CD4-positive, alpha-beta memory T cell (primary cell): ENCODE results near the gene LINC01488. TPM values are rescaled to one million over a fixed set of nuclear protein-coding genes. Genes with fewer than 3 reads are reported as not detected.

Experiments used
- CTCF ChIA-PET: fragments of 350-600 bp; sonication (Branson Sonifier 250); formaldehyde crosslinking; loops from one replicate; lab custom pipeline; 2021; ENCODE audit warnings: inconsistent platforms; ENCODE audit not compliant: partially characterized antibody; lab: Charles Lee
- POLR2A ChIA-PET: fragments of 350-600 bp; sonication (Branson Sonifier 250); formaldehyde crosslinking; loops from one replicate; lab custom pipeline; 2021; ENCODE audit not compliant: partially characterized antibody; lab: Charles Lee
- DNase-seq, 5 donors: peaks; one replicate each; pipeline versions ENCODE4 v3.0.0 to v3.0.0-alpha.2; 2020 to 2022; ENCODE audit warnings: mixed read lengths in 1 of 5
- H3K27ac ChIP-seq: one replicate; pipeline ENCODE4 v1.7.0; 2013; ENCODE audit warnings: low read depth, low read length
- H3K27me3 ChIP-seq: 2 replicates; pipeline ENCODE4 v1.7.0; 2013; ENCODE audit warnings: mild to moderate bottlenecking, low read length, moderate library complexity; ENCODE audit not compliant: insufficient read depth
- H3K36me3 ChIP-seq: 2 replicates; pipeline ENCODE4 v1.7.0; 2013; ENCODE audit warnings: mild to moderate bottlenecking, low read length, moderate library complexity; ENCODE audit not compliant: insufficient read depth
- H3K4me1 ChIP-seq: 2 replicates; pipeline ENCODE4 v1.7.0; 2013; ENCODE audit warnings: mild to moderate bottlenecking, low read length, moderate library complexity; ENCODE audit not compliant: insufficient read depth
- H3K4me3 ChIP-seq, 2 donors: one replicate each; pipeline ENCODE4 v1.7.0; 2013; ENCODE audit warnings: low read length in 2 of 2, mild to moderate bottlenecking in 1 of 2
- H3K9me3 ChIP-seq, 2 donors: one replicate each; pipeline ENCODE4 v1.7.0; 2013; ENCODE audit warnings: low read length in 2 of 2, control low read depth in 1 of 2; ENCODE audit not compliant: control insufficient read depth in 1 of 2
- H3K27ac Mint-ChIP-seq, 7 donors: one replicate each; pipeline ENCODE4 v1.8.0; 2020 to 2021; ENCODE audit warnings: mixed read lengths in 7 of 7, mild to moderate bottlenecking in 6 of 7, inconsistent platforms in 3 of 7, moderate library complexity in 3 of 7
- H3K27me3 Mint-ChIP-seq, 2 donors: one replicate each; pipeline ENCODE4 v1.8.0; 2020 to 2021; ENCODE audit warnings: mixed read lengths in 2 of 2
- H3K36me3 Mint-ChIP-seq, 2 donors: one replicate each; pipeline ENCODE4 v1.8.0; 2020 to 2021; ENCODE audit warnings: mixed read lengths in 2 of 2, inconsistent platforms in 1 of 2, mild to moderate bottlenecking in 1 of 2
- H3K4me1 Mint-ChIP-seq, 4 donors: one replicate each; pipeline ENCODE4 v1.8.0; 2020 to 2021; ENCODE audit warnings: mixed read lengths in 4 of 4, mild to moderate bottlenecking in 1 of 4
- H3K4me3 Mint-ChIP-seq, 8 donors: one replicate each; pipeline ENCODE4 v1.8.0; 2020 to 2021; ENCODE audit warnings: mixed read lengths in 8 of 8, mild to moderate bottlenecking in 7 of 8, moderate library complexity in 6 of 8, inconsistent platforms in 3 of 8
- H3K9me3 Mint-ChIP-seq, 8 donors: one replicate each; pipeline ENCODE4 v1.8.0; 2020 to 2021; ENCODE audit warnings: mixed read lengths in 8 of 8, mild to moderate bottlenecking in 5 of 8, inconsistent platforms in 3 of 8, moderate library complexity in 1 of 8
- intact Hi-C: fragments of 100-400 bp; cut with micrococcal nuclease; formaldehyde crosslinking; loops from one replicate; pipeline ENCODE4 v1.15.1; 2023
- polyA plus RNA-seq, 2 donors: library from polyadenylated mRNA; unstranded; fragments of 300-500 nt; fragmentation: Illumina TruSeq; gene quantifications; one replicate each; pipeline ENCODE4 v1.2.3, GENCODE V29; 2021
- total RNA-seq, 2 experiments: library from RNA; stranded (reverse); gene quantifications; one replicate each; pipeline ENCODE4 v1.2.3, GENCODE V29; 2021

Gene LINC01488
- total and polyA plus RNA-seq, 4 experiments from 2014 or later, result not detected

- H3K36me3 ChIP-seq, result no peaks in the 10 kb centered on the region
- H3K27ac Mint-ChIP-seq, result no peak overlapping the region
- no peaks in the 10 kb centered on the region for H3K9me3 Mint-ChIP-seq
- H3K27me3 Mint-ChIP-seq, result peaks cover 13 to 14% of the 10 kb centered on the region in 2 donors
- no peak overlapping the region for H3K27ac ChIP-seq
- no peaks in the 10 kb centered on the region for H3K4me1 ChIP-seq
- H3K36me3 Mint-ChIP-seq, result no peaks in the 10 kb centered on the region
- intact Hi-C loops, result no loop called here
- ChIA-PET POLR2A (no interaction called here), CTCF (no interaction called here)
- DNase-seq, result no peak
- H3K9me3 ChIP-seq, result no peaks in the 10 kb centered on the region
- no peaks in the 10 kb centered on the region for H3K27me3 ChIP-seq
- no peak overlapping the region for H3K4me3 Mint-ChIP-seq
- no peaks in the 10 kb centered on the region for H3K4me1 Mint-ChIP-seq
- no peak overlapping the region for H3K4me3 ChIP-seq
Observed at GRCh38 chr11:69525516-69526452, 44.3 kb downstream of the LINC01488 start.

GRCh38 chr11:69526453-69526810 is 45.0 kb downstream of the LINC01488 start:
- Histone ChIP-seq H3K36me3 (no peaks in the 10 kb centered on the region), H3K27me3 (peaks cover under 1% of the 10 kb centered on the region), H3K27ac (no peak overlapping the region), H3K4me3 (no peak overlapping the region), H3K9me3 (no peaks in the 10 kb centered on the region), H3K4me1 (no peaks in the 10 kb centered on the region)
- intact Hi-C loops, result no loop called here
- Mint-ChIP-seq H3K27ac (no peak overlapping the region), H3K4me1 (no peaks in the 10 kb centered on the region), H3K27me3 (peaks cover 13 to 17% of the 10 kb centered on the region in 2 donors), H3K36me3 (no peaks in the 10 kb centered on the region), H3K4me3 (no peak overlapping the region), H3K9me3 (no peaks in the 10 kb centered on the region)
- CTCF ChIA-PET, result no interaction called here
- no peak for DNase-seq
- POLR2A ChIA-PET, result no interaction called here

DNA sequence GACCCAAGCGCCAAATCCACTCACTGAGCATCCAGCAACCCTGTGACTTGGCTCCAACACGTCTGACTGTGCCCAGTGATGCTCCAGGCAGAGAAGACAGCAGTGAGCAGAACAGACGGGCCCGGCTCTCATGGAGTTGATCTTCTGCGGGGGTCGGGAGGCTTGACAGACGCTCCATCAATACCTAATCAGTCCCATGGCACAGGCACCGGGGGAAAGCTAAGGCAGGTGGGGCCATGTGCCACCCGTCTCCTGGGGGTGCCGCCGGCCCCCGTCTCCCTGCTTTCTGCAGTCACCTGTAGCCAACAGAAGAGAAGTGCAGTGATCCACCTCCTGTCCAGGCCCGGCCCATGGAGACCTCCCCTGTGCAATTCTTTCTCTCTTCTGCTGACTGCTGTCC is 47.5 kb downstream of the LINC01488 start:
- ChIA-PET CTCF (no interaction called here), POLR2A (no interaction called here)
- Histone ChIP-seq H3K27ac (no peak overlapping the region), H3K27me3 (peaks cover 4% of the 10 kb centered on the region), H3K9me3 (no peaks in the 10 kb centered on the region), H3K4me3 (no peak overlapping the region), H3K36me3 (no peaks in the 10 kb centered on the region), H3K4me1 (no peaks in the 10 kb centered on the region)
- Mint-ChIP-seq H3K4me1 (no peaks in the 10 kb centered on the region), H3K36me3 (no peaks in the 10 kb centered on the region), H3K27ac (no peak overlapping the region), H3K4me3 (no peak overlapping the region), H3K27me3 (peaks cover 17% of the 10 kb centered on the region in 2 donors), H3K9me3 (no peaks in the 10 kb centered on the region)
- intact Hi-C loops, result no loop called here
- no peak for DNase-seq

- Histone ChIP-seq H3K4me1 (no peaks in the 10 kb centered on the region), H3K9me3 (no peaks in the 10 kb centered on the region), H3K4me3 (no peak overlapping the region), H3K27ac (no peak overlapping the region), H3K36me3 (no peaks in the 10 kb centered on the region), H3K27me3 (peaks cover 4% of the 10 kb centered on the region)
- Mint-ChIP-seq H3K36me3 (no peaks in the 10 kb centered on the region), H3K4me1 (peaks cover 0 to 2% (median 0%) of the 10 kb centered on the region in 4 donors), H3K4me3 (no peak overlapping the region), H3K9me3 (no peaks in the 10 kb centered on the region), H3K27me3 (peaks cover 17 to 19% of the 10 kb centered on the region in 2 donors), H3K27ac (no peak overlapping the region)
- intact Hi-C loops, result no loop called here
- CTCF ChIA-PET, result no interaction called here
- DNase-seq, result no peak
- POLR2A ChIA-PET, result no interaction called here
Observed at GRCh38 chr11:69530278-69531070, 49.0 kb downstream of the LINC01488 start.

DNA sequence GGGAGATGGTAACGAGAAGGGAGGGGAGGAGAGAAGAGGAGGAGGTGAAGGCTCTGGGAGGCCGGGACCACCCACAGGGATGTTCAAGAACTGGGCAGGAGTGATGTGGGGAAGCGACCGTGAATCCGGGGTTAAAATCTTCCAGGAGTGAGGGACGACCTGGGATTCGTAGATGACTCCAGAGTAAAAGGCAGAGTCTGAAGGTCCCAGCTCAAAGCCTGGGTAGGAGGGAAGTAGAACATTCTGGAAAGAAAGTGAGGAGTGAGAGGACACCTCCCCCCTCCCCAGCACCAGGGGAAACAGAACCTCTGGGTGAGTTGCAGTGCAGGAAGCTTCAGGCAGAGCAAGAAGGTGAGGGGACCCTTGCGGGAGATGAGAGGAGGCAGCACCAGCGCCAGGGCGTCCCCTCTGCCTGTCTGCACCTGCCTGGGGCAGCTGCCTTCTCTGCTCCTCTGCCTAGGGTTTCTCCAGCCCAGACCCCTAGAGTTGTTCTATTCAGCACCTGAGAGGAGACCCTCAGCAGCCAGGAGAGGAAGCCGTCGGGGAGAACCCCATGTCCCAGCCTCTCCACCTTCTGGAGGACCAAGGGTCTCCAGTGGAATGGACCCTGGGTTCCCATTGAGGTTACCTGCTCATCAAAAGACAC is 49.7 kb downstream of the LINC01488 start:
- Histone ChIP-seq H3K4me3 (no peak overlapping the region), H3K27me3 (peaks cover 4% of the 10 kb centered on the region), H3K4me1 (no peaks in the 10 kb centered on the region), H3K27ac (no peak overlapping the region), H3K36me3 (no peaks in the 10 kb centered on the region), H3K9me3 (no peaks in the 10 kb centered on the region)
- CTCF ChIA-PET, result no interaction called here
- Mint-ChIP-seq H3K4me1 (peaks cover 0 to 2% (median 0%) of the 10 kb centered on the region in 4 donors), H3K36me3 (no peaks in the 10 kb centered on the region), H3K4me3 (no peak overlapping the region), H3K27ac (no peak overlapping the region), H3K9me3 (peaks cover 0 to under 1% (median 0%) of the 10 kb centered on the region in 8 donors), H3K27me3 (peaks cover 16 to 19% of the 10 kb centered on the region in 2 donors)
- DNase-seq, result no peak
- POLR2A ChIA-PET, result no interaction called here
- intact Hi-C loops, result no loop called here

DNA sequence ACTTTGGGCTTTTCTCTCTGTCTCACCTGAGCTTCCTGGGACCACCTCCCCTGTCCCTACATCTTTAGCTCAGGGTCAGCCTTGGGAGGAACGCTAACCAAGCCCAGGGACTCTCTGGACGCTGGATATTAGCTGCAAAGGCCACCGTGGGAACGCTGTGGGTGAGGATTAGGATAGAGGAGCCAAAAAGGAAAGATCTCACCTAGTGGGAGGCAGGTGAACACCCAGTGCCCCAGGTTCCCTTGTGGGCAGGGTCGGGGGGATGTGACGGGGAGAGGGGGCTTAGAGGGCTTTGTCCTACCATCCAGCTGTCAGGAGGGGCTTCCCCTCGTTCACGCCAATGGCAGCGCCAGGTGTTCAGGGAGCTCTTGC is 50.2 kb downstream of the LINC01488 start:
- peaks cover 0 to 2% (median 0%) of the 10 kb centered on the region in 8 donors for H3K9me3 Mint-ChIP-seq
- Histone ChIP-seq H3K27me3 (peaks cover 4% of the 10 kb centered on the region), H3K36me3 (no peaks in the 10 kb centered on the region), H3K4me1 (no peaks in the 10 kb centered on the region), H3K27ac (no peak overlapping the region), H3K4me3 (no peak overlapping the region), H3K9me3 (no peaks in the 10 kb centered on the region)
- no peak for DNase-seq
- H3K4me1 Mint-ChIP-seq, result peaks cover 0 to 2% (median 0%) of the 10 kb centered on the region in 4 donors
- no peaks in the 10 kb centered on the region for H3K36me3 Mint-ChIP-seq
- intact Hi-C loops, result no loop called here
- H3K27me3 Mint-ChIP-seq, result peaks cover 16 to 19% of the 10 kb centered on the region in 2 donors
- H3K27ac Mint-ChIP-seq, result no peak overlapping the region
- CTCF ChIA-PET, result no interaction called here
- H3K4me3 Mint-ChIP-seq, result no peak overlapping the region
- POLR2A ChIA-PET, result no interaction called here
